Omental fat pad (tissue), 4 donors: ENCODE data around the gene MIEF1. TPM values are rescaled to one million over a fixed set of nuclear protein-coding genes. Genes with fewer than 3 reads are reported as not detected.

ENCODE experiments used
- ATAC-seq: fragments of 150-250 bp; one replicate; pipeline ENCODE4 v1.9.1; 2016; ENCODE audit warnings: mild to moderate bottlenecking, moderate library complexity; ENCODE audit not compliant: low FRiP score
- DNase-seq: peaks from one replicate; pipeline ENCODE4 v3.0.0-alpha.2; 2019; ENCODE audit warnings: low spot score
- CTCF ChIP-seq, 3 donors: fragments of 450-650 bp; IDR thresholded peaks; one replicate each; pipeline ENCODE4 v1.5.1; 2016 to 2017; ENCODE audit warnings: antibody characterized with exemption in 3 of 3, mild to moderate bottlenecking in 3 of 3, moderate library complexity in 2 of 3
- total RNA-seq, 4 donors: library from RNA; depleted of rRNA; stranded (reverse); fragments of >200 nt; gene quantifications; one replicate each; pipeline ENCODE4 v1.1.0, GENCODE V29; 2016

MIEF1 gene
- total RNA-seq, 4 donors from 2014 or later, result 23.6 to 46.0 (median 32.4) TPM

GRCh38 chr22:39526736-39527171 is 24.7 kb downstream of the MIEF1 start:
- ATAC-seq (no peak), DNase-seq (no peak)
- TF ChIP-seq CTCF (IDR thresholded peaks at IDR 0.05), result no peak

DNA sequence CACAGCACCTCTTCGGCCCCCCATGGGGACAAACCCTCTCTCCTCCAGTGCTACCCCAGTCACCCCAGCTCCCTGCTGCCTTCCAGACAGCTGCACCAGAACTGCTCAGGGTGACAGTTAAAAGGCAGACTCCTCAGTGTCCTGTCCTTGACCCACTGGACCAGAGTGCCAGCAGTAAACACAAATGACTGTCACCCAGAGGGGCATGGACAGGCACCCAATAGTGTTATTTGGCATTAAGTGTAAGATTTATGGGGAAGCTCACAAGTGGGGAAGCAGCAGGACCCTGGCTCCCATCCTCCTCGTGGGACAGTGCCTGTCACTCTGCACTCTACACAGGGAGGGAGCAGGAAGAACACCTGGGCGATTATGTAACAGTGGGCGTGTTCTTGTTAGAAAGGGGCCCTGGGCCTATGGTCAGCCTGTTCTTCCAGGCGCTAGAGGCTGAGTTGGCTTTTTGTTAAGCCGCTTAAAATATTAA is 25.4 kb downstream of the MIEF1 start:
- no peak for DNase-seq
- no peak for TF ChIP-seq CTCF (IDR thresholded peaks at IDR 0.05)
- no peak for ATAC-seq

DNA sequence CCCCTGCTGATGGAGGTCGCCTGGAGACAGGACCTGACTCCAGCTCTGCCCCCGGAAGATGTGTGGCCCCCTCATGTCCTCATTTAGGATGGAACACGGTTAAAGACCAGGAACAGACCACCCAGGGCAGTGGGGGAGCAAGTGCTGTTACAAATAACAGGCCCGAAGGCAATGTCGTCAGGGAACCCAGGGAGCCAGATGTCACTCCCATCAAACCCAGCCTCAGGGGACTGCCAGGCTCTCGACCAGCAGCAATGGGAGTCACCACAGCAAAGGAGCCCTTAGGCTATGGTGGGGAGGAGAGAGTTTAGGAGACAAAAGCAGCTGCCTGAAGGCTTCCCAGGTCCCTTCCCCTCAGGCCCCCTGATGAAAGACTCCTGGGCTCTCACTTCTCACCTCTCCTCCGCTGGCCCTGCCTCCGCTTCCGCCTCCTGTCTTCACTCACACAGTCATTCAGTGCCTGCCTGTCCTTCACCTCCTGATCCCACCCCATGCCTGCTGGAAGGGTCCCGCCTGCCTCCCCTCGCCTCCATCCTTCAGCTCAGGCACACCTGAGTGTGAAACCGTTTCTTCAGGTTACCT is 26.1 kb downstream of the MIEF1 start:
- TF ChIP-seq CTCF (IDR thresholded peaks at IDR 0.05), result no peak
- DNase-seq (no peak), ATAC-seq (no peak)

DNA sequence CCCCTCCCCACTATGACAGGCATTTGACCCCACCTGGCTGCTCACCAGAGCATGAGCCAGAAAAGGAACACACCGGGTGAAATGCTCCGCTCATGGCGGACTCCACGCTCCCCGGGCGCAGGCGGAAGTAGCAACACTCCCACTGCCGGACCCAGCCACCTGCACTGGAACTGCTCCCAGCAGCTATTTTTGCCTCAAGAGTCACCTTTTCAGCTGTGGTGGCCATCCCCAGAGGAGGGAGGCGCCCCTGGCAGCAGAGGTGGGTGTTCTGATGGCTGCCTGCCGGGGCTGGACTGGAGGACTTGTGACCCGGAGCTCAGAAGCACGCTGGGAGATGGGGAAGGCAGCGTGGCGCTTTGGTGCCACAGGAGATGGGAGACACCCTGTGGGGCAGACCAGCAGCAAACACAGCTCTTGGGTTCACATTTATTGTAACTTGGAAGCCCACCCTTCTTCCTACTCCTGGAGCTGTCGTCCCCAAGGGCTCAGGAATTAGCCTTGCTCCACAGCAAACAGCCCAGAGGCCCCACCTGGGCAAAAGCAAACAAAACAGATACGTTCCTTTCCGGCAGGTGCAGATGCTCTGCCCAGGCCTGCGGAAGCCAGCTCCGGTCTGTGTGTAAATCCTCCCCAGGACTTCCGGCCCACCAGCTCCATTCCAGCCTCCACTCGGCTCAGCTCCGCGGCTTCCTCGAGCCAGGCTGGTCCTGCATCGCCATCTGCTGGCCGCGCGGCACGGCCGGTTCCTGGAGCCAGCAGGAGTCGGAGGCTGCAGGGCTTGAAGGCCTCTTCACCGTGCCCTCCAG is 26.8 kb downstream of the MIEF1 start:
- ATAC-seq, result peak; percentile 53
- TF ChIP-seq CTCF (IDR thresholded peaks at IDR 0.05), result peak in 2 of 3 donors; percentile 55 to 65

DNA sequence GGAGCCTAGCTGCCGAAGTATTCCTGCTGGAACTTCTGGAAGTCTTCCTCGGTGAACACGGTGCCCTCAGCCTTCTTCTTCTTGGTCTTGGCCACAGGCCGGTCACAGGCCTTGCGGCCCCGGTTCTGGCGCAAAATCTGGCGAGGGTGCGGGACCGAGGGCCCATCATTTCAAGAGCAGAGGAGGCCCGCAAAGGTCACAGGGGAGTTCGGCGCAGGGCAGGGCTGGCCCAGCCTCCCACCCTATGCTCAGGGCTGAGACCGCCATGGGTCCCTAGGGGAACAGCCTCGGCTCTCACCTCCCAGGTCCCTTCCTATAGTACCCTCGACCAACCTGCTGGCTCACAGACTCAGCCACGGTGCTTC is 27.4 kb downstream of the MIEF1 start:
- no peak for ATAC-seq
- DNase-seq, result no peak
- TF ChIP-seq CTCF (IDR thresholded peaks at IDR 0.05), result no peak

More for the DNA sequence above, 26.8 kb downstream of the MIEF1 start:
- peak; percentile 71 for DNase-seq

- no peak for TF ChIP-seq CTCF (IDR thresholded peaks at IDR 0.05)
- ATAC-seq, result no peak
- DNase-seq, result no peak
These were observed 28.0 kb downstream of the MIEF1 start for GRCh38 chr22:39530116-39530515.
